Measurements from ENCODE around the gene CACNA1I.

CACNA1I gene

GRCh38 chr22:39536711-39537110 is 33.8 kb upstream of the CACNA1I start:
- H3K27ac ChIP-seq, result no peak overlapping the region
- TF ChIP-seq ZFX (IDR thresholded peaks at IDR 0.05) (no peak), CTCF (conservative IDR thresholded peaks at IDR 0.05) (no peak)

GRCh38 chr22:39537975-39538374 is 32.6 kb upstream of the CACNA1I start:
- H3K27ac ChIP-seq, result no peak overlapping the region
- no peak for TF ChIP-seq CTCF (conservative IDR thresholded peaks at IDR 0.05)
- no peak for TF ChIP-seq ZFX (IDR thresholded peaks at IDR 0.05)

- TF ChIP-seq ZFX (IDR thresholded peaks at IDR 0.05) (no peak), CTCF (conservative IDR thresholded peaks at IDR 0.05) (no peak)
- H3K27ac ChIP-seq, result no peak overlapping the region
These were observed 27.5 kb upstream of the CACNA1I start for GRCh38 chr22:39543095-39543494.

- TF ChIP-seq CTCF (conservative IDR thresholded peaks at IDR 0.05) (no peak), ZFX (IDR thresholded peaks at IDR 0.05) (no peak)
- no peak overlapping the region for H3K27ac ChIP-seq
These were observed 24.9 kb upstream of the CACNA1I start for GRCh38 chr22:39545386-39546365.

GRCh38 chr22:39546889-39547586 is 23.5 kb upstream of the CACNA1I start:
- H3K27ac ChIP-seq, result no peak overlapping the region
- TF ChIP-seq CTCF (conservative IDR thresholded peaks at IDR 0.05) (no peak), ZFX (IDR thresholded peaks at IDR 0.05) (no peak)

GRCh38 chr22:39547587-39547947 is 23.0 kb upstream of the CACNA1I start:
- H3K27ac ChIP-seq, result no peak overlapping the region
- TF ChIP-seq CTCF (conservative IDR thresholded peaks at IDR 0.05) (no peak), ZFX (IDR thresholded peaks at IDR 0.05) (no peak)

GRCh38 chr22:39553429-39553828 is 17.1 kb upstream of the CACNA1I start:
- no peak overlapping the region for H3K27ac ChIP-seq
- no peak for TF ChIP-seq ZFX (IDR thresholded peaks at IDR 0.05)
- no peak for TF ChIP-seq CTCF (conservative IDR thresholded peaks at IDR 0.05)
